Epithelial cell of proximal tubule (primary cell): ENCODE data around the gene GTF3C2. TPM values are rescaled to one million over a fixed set of nuclear protein-coding genes. Genes with fewer than 3 reads are reported as not detected.
"Not testable (repeated sequence)": the region's sequence is repeated elsewhere in the genome, so short reads cannot be mapped to it uniquely, and the experiment has no call there.

Experiments used
- DNase-seq: peaks from one replicate; pipeline ENCODE4 v3.0.0-alpha.2; 2011; ENCODE audit warnings: low read depth
- H3K4me3 ChIP-seq: 2 replicates; pipeline ENCODE4 v1.5.1; 2011; ENCODE audit warnings: low read depth, mild to moderate bottlenecking, low read length
- total RNA-seq: library from RNA; depleted of rRNA; stranded (reverse); fragments of >200 nt; gene quantifications from 2 replicates; pipeline ENCODE4 v1.2.3, GENCODE V29; 2015
- TF ChIP-seq, protein P1 (sequence below): conservative IDR thresholded peaks from 2 replicates; pipeline ENCODE4 v1.5.1; 2012; ENCODE audit warnings: low read depth, mild to moderate bottlenecking, low read length

Gene GTF3C2
- total RNA-seq, 1 donor from 2014 or later = 37.4 TPM

GRCh38 chr2:27304488-27305240 is 51.9 kb downstream of the GTF3C2 start:
- TF ChIP-seq, protein P1, sequence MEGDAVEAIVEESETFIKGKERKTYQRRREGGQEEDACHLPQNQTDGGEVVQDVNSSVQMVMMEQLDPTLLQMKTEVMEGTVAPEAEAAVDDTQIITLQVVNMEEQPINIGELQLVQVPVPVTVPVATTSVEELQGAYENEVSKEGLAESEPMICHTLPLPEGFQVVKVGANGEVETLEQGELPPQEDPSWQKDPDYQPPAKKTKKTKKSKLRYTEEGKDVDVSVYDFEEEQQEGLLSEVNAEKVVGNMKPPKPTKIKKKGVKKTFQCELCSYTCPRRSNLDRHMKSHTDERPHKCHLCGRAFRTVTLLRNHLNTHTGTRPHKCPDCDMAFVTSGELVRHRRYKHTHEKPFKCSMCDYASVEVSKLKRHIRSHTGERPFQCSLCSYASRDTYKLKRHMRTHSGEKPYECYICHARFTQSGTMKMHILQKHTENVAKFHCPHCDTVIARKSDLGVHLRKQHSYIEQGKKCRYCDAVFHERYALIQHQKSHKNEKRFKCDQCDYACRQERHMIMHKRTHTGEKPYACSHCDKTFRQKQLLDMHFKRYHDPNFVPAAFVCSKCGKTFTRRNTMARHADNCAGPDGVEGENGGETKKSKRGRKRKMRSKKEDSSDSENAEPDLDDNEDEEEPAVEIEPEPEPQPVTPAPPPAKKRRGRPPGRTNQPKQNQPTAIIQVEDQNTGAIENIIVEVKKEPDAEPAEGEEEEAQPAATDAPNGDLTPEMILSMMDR = no peak
- no peak overlapping the region for H3K4me3 ChIP-seq
- DNase-seq = no peak

- TF ChIP-seq, protein P1 = peak; percentile 87
- DNase-seq = no peak
Observed at GRCh38 chr2:27303093-27304025, 53.2 kb downstream of the GTF3C2 start.

GRCh38 chr2:27300606-27301005 is 56.0 kb downstream of the GTF3C2 start:
- DNase-seq, H3K4me3 ChIP-seq: not testable (repeated sequence)

More at GRCh38 chr2:27303093-27304025, 53.2 kb downstream of the GTF3C2 start:
- H3K4me3 ChIP-seq = peak overlapping the region; percentile 17

GRCh38 chr2:27298391-27299080 is 58.0 kb downstream of the GTF3C2 start:
- no peak for DNase-seq
- H3K4me3 ChIP-seq = no peak overlapping the region
- TF ChIP-seq, protein P1 = no peak

DNA sequence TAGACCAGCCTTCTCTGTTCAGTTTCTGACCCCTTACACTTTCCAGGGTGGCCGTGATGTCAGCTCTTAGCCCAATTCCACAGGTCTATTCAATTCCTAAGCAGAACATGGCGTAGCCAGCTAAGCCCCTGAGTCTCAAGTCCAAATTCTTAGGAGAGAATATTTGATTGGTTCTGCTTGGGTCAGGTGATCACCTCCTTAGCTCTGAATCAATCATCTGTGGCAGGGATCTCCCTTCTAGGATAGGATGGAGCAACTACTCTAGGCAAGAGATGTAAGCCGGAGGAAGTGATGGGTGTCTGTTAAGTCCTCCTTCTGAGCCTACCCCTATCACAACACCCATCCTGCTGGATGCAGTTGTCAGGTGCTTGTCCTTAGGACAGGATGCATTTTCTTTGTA is 59.4 kb downstream of the GTF3C2 start:
- TF ChIP-seq, protein P1 = no peak
- DNase-seq = no peak
- no peak overlapping the region for H3K4me3 ChIP-seq

- TF ChIP-seq, protein P1 = no peak
- no peak overlapping the region for H3K4me3 ChIP-seq
- no peak for DNase-seq
Observed at GRCh38 chr2:27296481-27296880, 60.1 kb downstream of the GTF3C2 start.

GRCh38 chr2:27294928-27295327 is 61.6 kb downstream of the GTF3C2 start:
- no peak overlapping the region for H3K4me3 ChIP-seq

More at GRCh38 chr2:27294928-27295327, 61.6 kb downstream of the GTF3C2 start:
- no peak for DNase-seq
- TF ChIP-seq, protein P1 = no peak
